Measurements from ENCODE around the gene WDFY3.

Gene WDFY3

DNA sequence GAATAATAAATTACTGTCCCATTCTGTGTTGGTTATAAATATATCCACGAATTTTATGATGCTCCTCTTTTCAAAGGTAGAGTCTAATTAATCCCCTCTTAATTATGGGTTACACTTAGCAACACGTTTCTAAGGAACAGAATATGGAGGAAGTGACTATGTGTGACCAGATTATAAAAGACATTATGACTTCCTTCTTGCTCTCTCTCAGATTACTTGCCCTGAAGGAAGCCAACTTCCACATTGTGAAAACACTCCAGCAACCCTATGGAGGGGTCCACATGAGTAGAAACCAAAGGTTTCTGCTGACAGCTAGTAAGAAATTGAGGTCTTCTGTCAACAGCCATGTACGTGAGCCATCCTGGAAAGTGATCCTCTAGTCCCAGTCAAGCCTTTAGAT lies 59.3 kb downstream of the WDFY3 start:
- DNase-seq = no peak

GRCh38 chr4:84905646-84906045 lies 60.8 kb downstream of the WDFY3 start:
- no peak for DNase-seq

DNA sequence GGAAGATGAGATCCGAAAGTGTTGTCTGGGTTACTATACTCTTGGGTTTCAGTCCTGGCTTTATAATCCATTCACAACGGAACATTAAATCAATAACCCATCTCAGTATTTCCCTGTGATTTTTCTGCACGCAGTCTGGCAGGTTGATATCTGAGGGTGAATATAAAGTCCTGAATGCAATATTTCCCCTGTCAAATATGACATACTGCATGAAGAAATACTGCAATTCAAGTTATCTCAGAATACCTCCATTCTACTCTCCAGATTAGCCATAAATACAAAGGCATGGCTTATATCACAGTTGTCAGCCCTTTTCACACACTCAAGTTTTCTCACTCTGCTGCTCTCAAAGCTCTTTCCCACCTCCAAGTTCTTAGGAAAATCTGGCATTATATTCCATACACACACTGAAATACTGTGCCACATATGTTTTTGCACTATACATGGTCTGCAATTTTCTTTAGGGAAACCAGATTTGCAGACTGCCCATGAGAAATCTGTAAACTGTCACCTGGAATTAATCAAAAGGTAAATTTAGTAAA lies 64.7 kb downstream of the WDFY3 start:
- DNase-seq = no peak

GRCh38 chr4:84901173-84901572 lies 65.3 kb downstream of the WDFY3 start:
- DNase-seq = no peak

- DNase-seq = no peak
These were observed 66.9 kb downstream of the WDFY3 start for GRCh38 chr4:84899616-84900015.

GRCh38 chr4:84897516-84897915 lies 69.0 kb downstream of the WDFY3 start:
- no peak for DNase-seq

DNA sequence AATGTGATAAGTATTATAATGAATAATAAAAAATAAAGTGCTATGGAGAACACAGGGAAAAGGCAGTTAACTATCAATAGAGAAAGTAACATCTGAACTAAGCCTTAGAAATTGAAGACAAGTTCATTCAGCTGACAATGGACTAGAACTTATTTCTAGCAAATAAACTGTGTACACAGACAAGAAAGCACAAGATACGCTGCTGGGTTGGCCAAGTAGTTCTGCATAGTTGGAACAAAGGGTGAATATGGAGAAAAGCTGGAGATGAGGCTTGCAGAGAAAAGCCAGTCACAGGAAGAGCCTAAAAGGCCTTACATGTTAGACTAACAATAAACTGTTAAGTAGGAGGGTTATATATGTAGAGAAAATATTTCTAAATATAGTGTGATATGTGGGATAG lies 71.2 kb downstream of the WDFY3 start:
- DNase-seq = no peak

- no peak for DNase-seq
These were observed 71.9 kb downstream of the WDFY3 start for GRCh38 chr4:84894621-84895020.

GRCh38 chr4:84892950-84893349 lies 73.5 kb downstream of the WDFY3 start:
- DNase-seq = no peak

- DNase-seq = no peak
These were observed 78.7 kb downstream of the WDFY3 start for GRCh38 chr4:84887824-84888223.

- no peak for DNase-seq
These were observed 86.8 kb downstream of the WDFY3 start for GRCh38 chr4:84879651-84880200.

DNA sequence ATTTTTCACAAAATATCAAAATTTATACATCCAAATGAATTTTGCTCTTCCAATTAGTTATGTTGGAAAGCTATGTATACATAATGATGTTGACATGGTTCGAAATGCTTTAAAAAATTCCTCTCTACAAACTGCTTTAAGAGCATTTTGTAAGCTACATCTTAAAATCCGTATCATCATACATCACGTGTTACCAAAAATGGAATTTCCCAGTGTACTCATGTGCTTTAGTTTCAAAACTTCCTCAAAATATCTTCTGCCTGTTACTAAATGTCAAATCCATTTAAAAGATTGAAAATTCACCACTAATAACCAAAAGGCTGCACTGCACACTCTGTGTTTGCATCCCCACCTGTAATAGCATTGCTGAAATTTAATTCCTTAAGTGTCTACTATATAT lies 87.9 kb downstream of the WDFY3 start:
- no peak for DNase-seq

DNA sequence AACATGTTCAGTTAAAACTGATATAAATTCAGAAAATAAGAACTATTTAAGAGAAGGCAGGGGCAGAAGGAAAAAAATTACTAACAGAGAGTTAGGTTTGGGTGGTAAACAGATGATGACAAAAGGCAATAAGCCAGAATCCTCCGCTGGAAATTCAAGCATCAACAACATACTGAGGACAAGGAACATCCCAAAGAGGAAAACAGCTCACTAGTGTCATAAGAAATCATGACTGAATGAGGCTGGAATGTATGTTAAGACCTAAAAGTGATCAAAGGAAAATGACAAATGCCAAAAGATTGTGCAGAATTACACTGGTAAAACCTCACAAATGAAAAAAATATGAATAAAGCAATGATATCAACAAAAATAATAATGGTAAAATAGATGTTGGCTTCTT lies 88.4 kb downstream of the WDFY3 start:
- no peak for DNase-seq

GRCh38 chr4:84877051-84877833 lies 89.2 kb downstream of the WDFY3 start:
- no peak for DNase-seq

GRCh38 chr4:84875636-84876371 lies 90.7 kb downstream of the WDFY3 start:
- DNase-seq = no peak

DNA sequence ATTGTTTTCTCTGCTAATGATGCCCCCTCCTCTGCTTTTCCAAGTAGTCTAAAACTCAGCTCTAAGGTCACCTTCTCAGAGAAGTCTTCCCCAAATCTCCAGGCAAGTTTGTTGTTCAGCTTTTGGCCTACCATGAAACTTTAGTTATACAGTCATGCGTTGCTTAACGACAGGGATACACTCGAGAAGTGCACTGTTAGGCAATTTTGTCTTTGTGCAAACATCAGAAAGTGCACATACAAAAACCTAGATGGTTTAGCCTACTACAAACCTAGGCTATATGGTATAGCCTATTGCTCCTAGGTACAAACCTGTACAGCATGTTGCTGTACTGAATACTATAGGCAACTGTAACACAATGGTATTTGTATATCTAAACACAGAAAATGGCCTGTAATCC lies 91.9 kb downstream of the WDFY3 start:
- DNase-seq = no peak

DNA sequence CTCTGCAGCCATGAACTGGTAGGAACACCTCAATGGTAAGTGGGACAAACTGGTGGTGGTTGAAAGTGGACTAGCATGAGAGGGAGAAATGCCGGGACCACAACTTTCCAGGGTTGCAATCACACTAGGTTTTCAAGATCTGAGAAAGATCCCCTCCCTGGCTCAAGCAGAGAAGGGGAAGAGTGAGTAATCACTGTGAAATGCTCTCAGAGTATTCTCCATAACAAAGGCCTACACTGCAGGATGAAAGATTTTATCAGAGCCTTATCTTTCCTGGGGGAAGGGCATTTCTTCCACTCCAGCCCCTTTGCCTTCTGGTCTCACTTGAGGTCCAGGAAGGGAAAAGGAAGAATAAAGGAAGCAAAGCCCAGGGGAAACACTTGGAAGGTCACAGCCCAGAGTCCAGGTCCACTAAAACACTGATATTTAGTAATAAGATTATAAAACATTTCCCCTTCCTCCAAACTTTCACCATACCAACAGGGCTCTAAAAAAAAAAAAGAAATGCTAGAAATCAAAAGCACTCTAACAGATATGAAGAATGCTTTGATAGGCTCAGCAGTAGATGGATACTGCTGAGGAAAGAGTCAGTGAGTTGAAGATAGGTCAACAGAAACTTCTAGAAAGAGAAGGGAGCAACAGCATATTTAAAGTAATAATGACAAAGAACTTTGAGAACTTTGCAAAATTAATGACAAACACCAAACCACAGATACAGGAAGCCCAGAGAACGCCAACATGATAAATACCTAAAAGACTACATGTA lies 95.9 kb downstream of the WDFY3 start:
- no peak for DNase-seq

DNA sequence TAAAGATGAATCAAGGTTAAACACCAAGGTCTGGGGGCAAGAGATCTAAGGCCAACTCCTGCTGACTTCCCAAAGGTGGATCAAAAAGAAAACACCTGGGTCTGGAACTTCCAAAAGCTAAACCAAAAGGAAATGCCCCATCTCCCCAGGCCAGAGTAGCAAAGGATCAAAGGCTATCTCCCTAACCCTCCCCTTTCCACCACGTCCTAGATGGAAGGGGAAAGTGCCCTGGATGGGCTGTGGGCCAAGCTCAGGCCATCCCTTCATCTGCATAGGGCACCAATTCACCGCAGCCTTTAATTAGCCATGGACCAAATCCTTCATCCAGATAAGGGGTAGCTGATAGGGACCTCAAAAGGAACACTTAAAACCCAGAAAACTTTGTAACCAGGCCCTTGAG lies 100.2 kb downstream of the WDFY3 start:
- DNase-seq = no peak

DNA sequence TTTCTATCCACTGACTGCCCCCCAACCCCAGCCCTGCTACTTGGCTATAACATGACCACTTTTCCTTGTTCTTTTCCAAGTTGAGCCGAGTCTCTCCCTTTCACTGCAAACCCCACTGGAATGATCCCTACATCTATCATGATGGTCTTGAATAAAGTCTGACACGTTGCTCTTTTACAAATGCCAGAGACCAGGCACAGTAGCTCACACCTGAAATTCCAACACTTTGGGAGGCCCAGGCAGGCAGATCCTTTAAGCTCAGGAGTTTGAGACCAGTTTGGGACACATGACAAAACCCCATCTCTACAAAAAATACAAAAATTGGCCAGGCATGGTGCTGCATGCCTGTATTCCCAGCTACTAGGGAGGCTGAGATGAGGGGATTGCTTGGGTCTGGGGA lies 100.9 kb downstream of the WDFY3 start:
- no peak for DNase-seq

DNA sequence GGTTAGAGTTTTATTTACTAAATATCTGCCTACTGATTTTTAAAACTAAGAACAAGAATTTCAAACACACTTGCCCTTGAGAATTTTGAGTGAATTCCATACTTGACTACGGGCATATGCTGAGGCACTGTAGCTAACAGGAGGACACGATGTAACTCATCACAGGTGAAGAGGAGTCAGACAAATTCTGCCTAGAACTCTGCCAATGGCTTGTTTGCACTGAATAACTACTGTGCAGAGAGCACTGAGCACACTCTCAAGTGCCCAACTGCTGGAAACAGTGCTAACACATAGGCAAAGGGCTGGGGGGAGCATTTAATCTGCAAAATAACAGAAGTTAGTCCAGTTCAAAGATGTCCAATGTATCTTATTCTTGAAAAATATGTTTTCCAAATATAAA lies 104.4 kb downstream of the WDFY3 start:
- DNase-seq = no peak

GRCh38 chr4:84857296-84857695 lies 109.2 kb downstream of the WDFY3 start:
- DNase-seq = no peak

DNA sequence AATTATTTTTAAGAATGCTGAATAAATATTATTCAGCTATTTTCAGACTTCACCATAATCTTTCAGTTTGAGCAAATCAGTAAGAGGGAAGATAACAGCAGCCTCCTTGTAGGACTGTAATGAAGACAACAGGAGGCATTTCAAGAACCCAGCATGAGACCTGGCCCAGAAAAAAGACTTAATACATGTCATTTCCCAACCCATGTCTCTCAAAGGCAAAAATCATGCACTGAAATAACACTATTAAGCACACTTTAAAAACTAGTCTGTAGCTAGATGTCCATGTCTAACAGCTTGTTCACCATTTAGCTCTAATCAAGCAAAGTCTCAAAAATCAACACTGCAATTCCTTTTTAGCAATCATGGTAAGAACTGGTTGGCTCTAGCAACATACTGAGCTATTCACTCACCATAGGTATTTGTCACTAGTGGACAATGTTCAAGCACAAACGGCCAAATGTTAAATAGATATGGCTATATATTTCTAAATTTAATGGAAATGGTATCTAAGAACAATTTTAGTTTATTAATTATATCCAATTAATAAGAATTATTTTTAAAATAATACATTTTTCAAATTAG lies 109.9 kb downstream of the WDFY3 start:
- DNase-seq = no peak

- DNase-seq = no peak
These were observed 110.7 kb downstream of the WDFY3 start for GRCh38 chr4:84855774-84856173.

Measured in activated T-cell treated with anti-CD3 and anti-CD28 coated beads, Interleukin-2, amount 50 U/mL, for 48 hours (primary cell).